Esophagus squamous epithelium (tissue), 4 donors: ENCODE data around the gene LSM4.

ENCODE experiments used
- CTCF ChIP-seq, 6 experiments: fragments of 450-650 bp in 4 of 6; fragments of 200-600 bp in 2 of 6; sonication (generic) in 2 of 6; IDR thresholded peaks; one replicate each; pipeline ENCODE4 v1.5.1; 2016 to 2019; ENCODE audit warnings: antibody characterized with exemption in 6 of 6, mild to moderate bottlenecking in 4 of 6, moderate library complexity in 4 of 6
- POLR2A ChIP-seq, 4 donors: fragments of 450-650 bp; IDR thresholded peaks; one replicate each; pipeline ENCODE4 v1.6.1; 2017; ENCODE audit warnings: antibody characterized with exemption in 4 of 4, mild to moderate bottlenecking in 4 of 4, moderate library complexity in 3 of 4

GRCh38 chr19:18301718-18302111, 21.2 kb downstream of the LSM4 start:
- TF ChIP-seq CTCF (IDR thresholded peaks at IDR 0.05) (peak in 1 of 6 experiments; percentile 16), POLR2A (IDR thresholded peaks at IDR 0.05) (no peak)
